ENCODE measurements around the gene DDHD1.
"Not testable (repeated sequence)": the region's sequence is repeated elsewhere in the genome, so short reads cannot be mapped to it uniquely, and the experiment has no call there.

DDHD1 gene

DNA sequence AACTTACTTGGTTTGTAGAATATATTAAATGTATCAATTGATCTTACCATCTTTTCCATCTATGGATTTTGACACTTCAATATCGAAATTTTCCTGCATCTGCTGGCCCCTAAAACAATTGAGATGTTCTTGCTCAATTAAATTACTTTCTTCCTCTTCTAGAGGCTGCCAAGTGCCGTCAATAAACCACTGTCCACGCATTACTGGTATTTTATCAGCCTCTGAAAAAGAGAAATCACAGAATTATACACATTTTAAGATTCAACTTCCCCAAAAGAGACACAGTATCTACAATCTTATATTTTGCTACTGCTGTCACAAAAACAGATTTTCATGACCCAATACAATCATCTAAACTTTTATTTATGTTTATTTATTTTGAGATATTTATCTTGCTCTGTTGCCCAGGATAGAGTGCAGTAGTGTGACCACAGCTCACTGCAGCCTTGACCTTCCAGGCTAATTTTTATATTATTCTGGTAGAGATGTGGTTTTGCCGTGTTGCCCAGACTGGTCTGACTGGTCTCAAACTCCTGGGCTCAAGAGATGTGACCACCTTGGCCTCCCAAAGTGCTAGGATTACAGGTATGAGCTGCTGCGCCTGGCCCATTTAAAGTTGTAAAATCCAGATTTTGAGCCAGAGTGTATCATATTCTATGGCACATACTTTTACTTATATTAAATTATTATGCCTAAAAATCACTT lies 49.3 kb downstream of the DDHD1 start:
- no peak for DNase-seq

DNA sequence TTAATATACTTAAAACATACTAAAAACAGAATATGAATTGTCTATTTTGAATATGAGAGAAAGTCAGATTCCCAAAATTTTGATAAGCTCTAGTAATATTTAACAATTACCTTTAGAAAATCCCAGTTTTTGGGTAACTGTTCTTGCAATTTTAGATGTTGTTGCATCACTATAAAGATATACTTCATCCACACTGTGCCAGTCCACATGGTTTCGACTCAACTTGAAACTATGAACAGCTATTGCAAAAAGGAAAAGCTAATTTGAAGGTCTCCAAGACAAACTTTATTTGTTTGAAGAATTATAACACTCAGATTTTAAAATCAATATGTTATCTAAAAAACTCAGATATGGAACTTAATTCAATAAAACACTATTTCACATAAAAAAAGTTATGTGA lies 59.9 kb downstream of the DDHD1 start:
- DNase-seq = peak in 1 of 5 donors; percentile 64

GRCh38 chr14:53090853-53091252 lies 62.3 kb downstream of the DDHD1 start:
- no peak for DNase-seq

DNA sequence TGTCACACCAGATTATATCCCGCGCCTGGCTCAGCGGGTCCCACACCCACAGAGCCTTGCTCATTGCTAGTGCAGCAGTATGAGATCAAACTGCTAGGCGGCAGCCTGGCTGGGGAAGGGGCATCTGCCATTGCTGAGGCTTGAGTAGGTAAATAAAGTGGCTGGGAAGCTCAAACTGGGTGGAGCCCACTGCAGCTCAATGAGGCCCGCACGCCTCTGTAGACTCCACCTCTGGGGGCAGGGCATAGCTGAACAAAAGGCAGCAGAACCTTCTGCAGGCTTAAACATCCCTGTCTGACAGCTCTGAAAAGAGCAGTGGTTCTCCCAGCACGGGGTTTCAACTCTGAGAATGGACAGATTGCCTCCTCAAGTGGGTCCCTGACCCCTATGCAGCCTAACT lies 68.2 kb downstream of the DDHD1 start:
- not testable (repeated sequence) for DNase-seq

DNA sequence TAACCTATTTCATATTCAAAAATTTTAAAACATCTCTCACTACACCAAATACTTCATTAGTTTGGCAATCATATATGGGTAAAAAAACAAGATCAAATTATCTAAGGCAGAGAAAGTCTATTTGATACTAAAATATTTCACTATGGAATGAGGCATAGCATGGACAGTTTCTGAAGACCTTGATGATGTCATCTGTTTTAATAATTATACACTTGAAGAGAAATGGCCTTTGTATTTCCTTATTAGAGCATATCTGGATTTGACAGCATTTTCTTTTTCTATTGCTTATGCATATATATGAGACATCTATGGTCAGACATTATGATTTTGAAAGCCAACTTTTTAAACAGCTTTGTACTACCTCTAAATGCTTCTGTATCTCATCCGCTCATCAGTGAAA lies 88.6 kb downstream of the DDHD1 start:
- no peak for DNase-seq

- DNase-seq = no peak
Observed at GRCh38 chr14:53062856-53063255, 90.3 kb downstream of the DDHD1 start.

DNA sequence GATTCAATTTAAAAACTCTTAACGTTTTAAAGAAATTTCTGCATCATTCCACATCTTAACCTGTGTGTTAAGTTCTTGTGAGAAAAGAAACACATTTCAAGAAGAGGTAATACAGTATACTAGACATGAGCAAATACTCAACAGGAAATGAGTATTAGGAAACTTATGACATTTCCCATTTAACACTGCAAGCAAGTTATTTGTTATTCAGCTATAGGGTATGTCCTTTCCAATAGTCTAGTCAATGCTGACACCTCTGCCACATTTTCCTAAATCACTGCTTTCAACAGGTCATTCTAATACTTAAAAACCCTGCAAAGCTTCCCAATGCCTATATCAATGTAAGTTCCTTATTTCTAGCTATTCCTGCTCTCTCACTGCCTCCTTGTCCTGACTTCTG lies 93.1 kb downstream of the DDHD1 start:
- DNase-seq = peak in 1 of 5 donors; percentile 1

DNA sequence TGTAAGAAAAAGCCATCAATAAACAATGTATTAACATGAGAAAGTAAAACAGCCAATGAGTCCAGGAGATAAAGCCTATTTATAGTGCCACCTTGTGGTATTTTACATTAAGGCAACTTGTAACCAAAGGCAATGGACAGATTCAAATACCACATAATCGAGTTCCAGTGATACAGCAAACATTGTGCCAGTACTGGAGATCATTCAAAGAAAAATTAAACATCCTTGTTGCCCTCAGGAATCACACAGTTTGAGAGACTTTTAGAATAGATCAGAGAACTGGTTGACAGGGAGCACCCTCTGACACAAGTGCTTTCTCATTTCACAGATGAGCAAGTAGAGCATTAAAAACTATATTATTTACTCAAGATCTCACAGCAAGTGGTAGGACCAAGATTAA lies 98.1 kb downstream of the DDHD1 start:
- DNase-seq = peak in 1 of 5 donors; percentile 48

- no peak for DNase-seq
Observed at GRCh38 chr14:53054457-53054856, 98.7 kb downstream of the DDHD1 start.

DNA sequence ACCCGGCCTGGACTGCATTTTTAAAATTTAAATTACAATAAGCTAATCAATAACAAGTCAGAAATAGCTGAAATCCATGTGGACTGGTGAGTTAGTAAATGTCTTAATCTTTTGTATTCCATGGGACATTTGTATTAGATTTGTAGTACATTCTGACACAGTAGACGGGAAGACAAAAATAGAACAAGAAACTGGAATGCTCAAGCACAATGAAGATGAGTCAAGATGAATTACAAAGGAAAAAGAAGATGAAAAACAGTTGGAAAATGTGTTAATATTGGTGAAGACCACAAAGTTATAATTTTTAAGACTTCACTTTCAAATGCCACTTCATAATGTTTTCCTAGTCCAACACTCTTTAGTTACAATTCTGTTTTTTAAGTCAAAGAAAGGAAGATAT lies 104.5 kb downstream of the DDHD1 start:
- DNase-seq = no peak

DNA sequence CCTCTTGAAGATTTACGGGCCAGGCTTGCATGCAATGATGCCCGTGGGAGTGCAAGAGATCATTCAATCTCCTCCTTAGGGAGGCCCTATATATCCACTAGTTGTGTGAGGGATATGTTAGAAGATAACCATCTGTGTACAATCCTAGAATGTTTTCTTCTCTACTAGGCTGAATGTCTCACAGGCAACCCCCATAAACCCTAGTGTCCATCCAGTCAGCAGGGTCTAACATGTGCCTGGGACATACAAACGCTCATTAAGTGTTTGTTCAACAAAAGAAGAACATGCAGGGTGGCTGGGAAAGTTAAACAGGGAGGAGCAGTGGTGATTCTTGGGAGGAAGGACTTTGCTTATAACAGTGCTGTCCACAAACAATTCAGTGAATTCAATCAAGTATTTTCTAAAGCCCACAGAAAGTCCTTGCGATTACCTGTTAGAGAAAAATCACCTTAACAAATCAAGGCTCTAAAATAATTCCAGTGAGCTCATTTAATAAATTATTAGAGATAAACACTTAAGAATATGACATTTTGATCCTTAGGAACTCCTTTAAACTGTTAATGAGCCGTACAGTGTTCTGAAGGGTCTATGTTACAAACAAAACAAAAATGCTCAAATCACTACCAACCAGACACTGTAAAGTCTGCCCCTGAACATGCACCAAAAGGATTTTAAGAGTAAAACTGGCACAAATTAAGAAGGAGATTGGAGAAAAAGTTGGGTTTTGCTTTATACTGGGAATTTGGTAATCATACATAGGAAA lies 105.6 kb downstream of the DDHD1 start:
- no peak for DNase-seq

DNA sequence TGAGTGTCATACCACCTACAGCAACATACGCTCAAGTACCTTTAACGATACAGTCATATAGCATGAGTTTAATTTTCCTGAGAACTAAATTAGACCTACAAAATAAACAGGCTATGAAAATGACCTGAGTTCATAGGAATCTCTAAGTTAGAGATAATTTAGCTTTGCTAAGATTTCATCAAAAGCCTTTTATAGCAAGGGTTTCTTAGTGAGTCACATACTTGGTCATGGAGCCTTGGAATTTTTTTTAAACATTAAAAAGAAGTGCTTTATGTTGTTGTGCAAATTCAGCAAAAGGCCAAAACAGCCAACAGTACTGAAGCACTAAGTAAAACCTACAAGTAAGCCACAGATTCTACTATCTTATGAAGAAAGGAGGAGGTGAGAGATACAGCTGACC lies 108.6 kb downstream of the DDHD1 start:
- DNase-seq = no peak

GRCh38 chr14:53043027-53043581 lies 110.0 kb downstream of the DDHD1 start:
- DNase-seq = no peak

DNA sequence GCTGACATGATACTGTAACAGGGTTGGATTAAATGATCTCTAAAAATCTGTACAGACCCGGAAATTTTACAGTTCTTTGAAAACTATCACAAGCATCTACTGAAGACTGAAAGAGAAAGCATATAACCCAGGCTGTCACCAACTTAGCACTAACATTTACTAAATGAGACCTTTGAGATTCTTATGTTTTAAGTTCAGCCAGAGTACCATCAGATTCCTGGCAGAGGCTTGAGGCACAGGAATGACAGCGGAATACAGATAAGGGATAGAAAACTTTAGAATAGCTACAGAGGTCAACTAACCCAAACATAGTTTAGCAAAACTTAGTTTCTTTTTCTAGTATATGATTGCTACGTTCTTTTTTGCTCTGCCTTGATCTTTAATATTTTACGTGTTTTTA lies 110.6 kb downstream of the DDHD1 start:
- no peak for DNase-seq

DNA sequence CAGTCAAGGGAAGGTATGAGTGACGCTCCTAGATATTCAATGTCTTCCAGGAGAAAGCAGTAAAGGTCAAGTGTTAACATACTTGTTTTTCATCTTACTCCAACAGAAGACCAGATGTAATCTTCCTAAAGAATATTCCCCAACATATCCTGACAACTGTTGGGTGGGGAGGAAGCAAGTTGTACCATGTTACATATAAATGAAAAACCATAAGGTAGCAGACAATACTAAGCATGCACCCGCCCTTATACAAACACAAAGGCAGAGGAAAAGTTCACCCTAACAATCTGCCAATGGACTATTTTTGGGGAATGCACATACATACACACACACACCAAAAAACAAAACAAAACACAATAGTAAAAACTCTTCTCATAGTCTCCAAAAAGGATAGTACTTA lies 112.1 kb downstream of the DDHD1 start:
- no peak for DNase-seq

DNA sequence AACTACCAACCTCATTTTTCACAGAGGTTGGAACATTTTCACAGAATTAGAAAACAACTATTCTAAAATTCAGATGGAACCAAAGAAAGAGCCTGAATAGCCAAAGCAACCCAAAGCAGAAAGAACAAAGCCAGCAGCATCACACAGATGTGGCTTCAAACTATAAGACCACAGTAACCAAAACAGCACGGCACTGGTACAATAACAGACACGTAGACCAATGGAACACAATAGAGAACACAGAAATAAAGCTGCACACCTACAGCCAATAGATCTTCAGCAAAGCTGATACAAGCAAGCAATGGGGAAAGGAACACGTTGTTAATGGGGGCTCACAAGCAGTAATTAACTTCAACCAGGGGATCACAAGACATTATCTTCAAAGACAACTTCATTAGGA lies 114.5 kb downstream of the DDHD1 start:
- DNase-seq = no peak

- DNase-seq = no peak
Observed at GRCh38 chr14:53037016-53037415, 116.1 kb downstream of the DDHD1 start.

DNA sequence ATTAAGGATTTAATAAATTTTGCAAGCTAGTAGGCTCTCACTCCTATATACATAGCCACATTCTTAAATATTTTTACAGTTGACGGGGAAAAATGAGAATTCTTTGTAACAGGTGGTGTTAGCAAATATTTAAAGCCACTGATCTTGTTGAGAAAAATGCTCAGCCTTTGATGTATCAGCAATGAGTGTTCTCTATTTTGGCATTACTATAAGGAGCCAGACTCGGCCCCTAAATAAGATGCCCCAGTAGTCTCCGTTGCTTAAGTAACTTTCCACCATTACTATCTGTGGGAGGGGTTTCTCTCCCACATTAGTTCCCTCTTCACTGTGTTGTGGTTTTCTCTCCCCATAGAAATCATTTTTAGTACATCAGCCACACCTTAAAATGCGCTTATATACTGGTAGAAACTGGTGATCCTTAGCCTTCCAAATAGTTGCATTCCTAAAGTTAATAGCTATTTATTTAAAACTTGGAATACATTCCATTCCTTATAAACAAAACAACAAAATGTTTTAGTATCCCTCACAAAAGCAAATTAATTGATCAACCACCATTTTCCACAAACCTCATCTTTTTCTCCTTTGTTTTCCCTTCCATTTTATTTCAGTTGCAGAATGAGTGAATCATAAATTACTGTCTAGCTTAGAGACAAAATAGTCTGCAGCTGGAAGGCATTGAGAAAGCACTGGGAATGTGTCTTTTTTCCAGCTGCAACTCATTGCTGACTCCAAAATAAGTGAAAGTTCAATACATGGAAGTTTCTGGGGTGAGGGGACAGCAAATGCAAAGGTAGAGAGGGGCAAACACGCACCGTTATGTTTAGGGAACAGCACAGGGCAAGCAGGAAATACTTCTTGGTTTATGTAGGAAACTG lies 117.5 kb downstream of the DDHD1 start:
- no peak for DNase-seq

DNA sequence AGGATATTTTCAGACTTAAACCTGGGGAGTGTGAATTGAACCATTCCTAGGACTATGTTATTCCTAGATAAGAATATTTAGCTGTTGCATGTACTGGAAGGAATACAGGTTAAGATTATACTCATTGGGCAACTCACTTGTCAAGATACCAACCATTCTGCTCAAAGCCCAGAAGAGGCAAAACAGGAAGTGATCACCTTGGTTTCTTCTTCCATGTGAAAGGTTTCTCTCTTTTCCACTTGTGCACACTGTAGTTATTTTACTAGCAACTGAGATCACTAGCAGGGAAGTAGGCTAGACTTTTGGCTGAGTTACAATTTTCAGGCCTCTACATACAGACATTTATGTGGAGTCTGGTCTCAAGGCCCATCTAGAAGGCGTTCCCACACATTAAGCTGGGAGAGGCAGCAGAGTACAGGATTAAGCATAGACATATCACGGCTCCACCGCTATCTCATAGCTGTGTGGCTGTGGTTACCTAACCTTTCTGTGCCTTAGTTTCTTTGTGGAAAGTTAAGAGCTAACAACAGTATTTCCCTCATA lies 118.4 kb downstream of the DDHD1 start:
- no peak for DNase-seq

GRCh38 chr14:53034036-53034435 lies 119.1 kb downstream of the DDHD1 start:
- DNase-seq = no peak

GRCh38 chr14:53032838-53033390 lies 120.2 kb downstream of the DDHD1 start:
- no peak for DNase-seq

DNA sequence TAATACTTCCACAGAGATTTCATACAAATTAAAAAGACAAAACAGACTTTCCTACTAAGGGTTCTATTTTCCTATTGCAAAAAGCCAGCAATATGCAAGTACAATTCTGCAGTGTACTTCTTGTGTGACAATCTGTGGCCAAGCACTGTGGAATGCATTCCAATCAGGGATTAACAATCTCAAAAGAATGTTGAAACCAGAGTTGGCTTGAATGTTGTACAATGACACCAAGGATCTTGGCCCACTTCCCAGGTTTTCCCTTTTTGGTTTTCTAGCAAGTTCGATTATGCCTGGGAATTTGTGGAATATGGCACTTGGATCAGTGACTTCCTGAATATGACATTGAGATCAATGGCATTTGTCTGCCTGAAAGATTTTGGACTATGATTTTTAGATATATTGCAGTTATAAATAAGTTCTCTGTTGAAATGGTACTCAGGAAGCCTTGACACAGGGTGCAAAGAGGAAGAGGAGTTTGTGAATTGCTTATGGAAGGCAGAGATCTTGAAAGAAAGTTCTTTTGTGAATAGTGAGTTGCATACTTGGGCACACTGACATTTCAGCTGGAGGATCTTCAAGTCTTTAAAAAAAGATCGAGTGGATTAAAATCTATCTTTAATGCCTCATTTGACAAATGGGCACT lies 120.8 kb downstream of the DDHD1 start:
- DNase-seq = no peak

Data from T-helper 1 cell (primary cell).